Caco-2 (cell line): ENCODE results near the gene SSR3. TPM values are rescaled to one million over a fixed set of nuclear protein-coding genes. Genes with fewer than 3 reads are reported as not detected.

Source experiments
- BruUV-seq: library from RNA; stranded (reverse); fragments of 400-500 nt; replicated peaks from 2 replicates; lab custom pipeline; 2021; lab: Mats Ljungman, UMichigan
- CTCF ChIA-PET: fragments of 300-600 bp; sonication (Branson Sonifier 250); formaldehyde crosslinking; loops from one replicate; lab custom pipeline; 2022; ENCODE audit warnings: antibody characterized with exemption; lab: Charles Lee
- POLR2A ChIA-PET: fragments of 300-600 bp; sonication (Branson Sonifier 250); formaldehyde crosslinking; loops from one replicate; lab custom pipeline; 2022; ENCODE audit warnings: antibody characterized with exemption; lab: Charles Lee
- DNase-seq, 2 experiments: peaks; one replicate each; pipeline versions ENCODE4 v3.0.0 to v3.0.0-alpha.2; 2020 to 2022
- H3K27me3 ChIP-seq: replicated peaks from 2 replicates; pipeline ENCODE4 v1.6.0; 2011; ENCODE audit warnings: low read length; ENCODE audit not compliant: control insufficient read depth, insufficient read depth
- H3K36me3 ChIP-seq: 2 replicates; pipeline ENCODE4 v1.5.1; 2011; ENCODE audit warnings: low read length; ENCODE audit not compliant: control insufficient read depth, insufficient read depth
- H3K4me1 ChIP-seq: fragments of 250-450 bp; sonication (Bioruptor Pico); 2 replicates; pipeline ENCODE4 v1.5.1; 2020; ENCODE audit warnings: mild to moderate bottlenecking
- H3K4me3 ChIP-seq: 2 replicates; pipeline ENCODE4 v1.5.1; 2011; ENCODE audit warnings: low read depth, mild to moderate bottlenecking, control low read depth, low read length
- H3K9me3 ChIP-seq: fragments of 250-450 bp; sonication (Bioruptor Pico); 2 replicates; pipeline ENCODE4 v1.5.1; 2020; ENCODE audit warnings: mild to moderate bottlenecking, moderate library complexity
- H3K27ac Mint-ChIP-seq: one replicate; pipeline ENCODE4 v1.8.0; 2022; ENCODE audit warnings: mixed read lengths; ENCODE audit not compliant: unreplicated experiment
- H3K27me3 Mint-ChIP-seq: one replicate; pipeline ENCODE4 v1.8.0; 2022; ENCODE audit warnings: mixed read lengths; ENCODE audit not compliant: insufficient read depth, unreplicated experiment
- H3K36me3 Mint-ChIP-seq: one replicate; pipeline ENCODE4 v1.8.0; 2022; ENCODE audit warnings: mild to moderate bottlenecking, mixed read lengths; ENCODE audit not compliant: insufficient read depth, unreplicated experiment
- H3K4me1 Mint-ChIP-seq: one replicate; pipeline ENCODE4 v1.8.0; 2022; ENCODE audit warnings: low read depth, mixed read lengths; ENCODE audit not compliant: unreplicated experiment
- H3K4me3 Mint-ChIP-seq: one replicate; pipeline ENCODE4 v1.8.0; 2022; ENCODE audit warnings: mild to moderate bottlenecking, moderate library complexity, mixed read lengths; ENCODE audit not compliant: unreplicated experiment
- H3K9me3 Mint-ChIP-seq: one replicate; pipeline ENCODE4 v1.8.0; 2022; ENCODE audit warnings: mixed read lengths; ENCODE audit not compliant: unreplicated experiment
- CTCF ChIP-seq, 2 experiments: fragments of 200-600 bp in 1 of 2; IDR thresholded peaks; 1 replicate in 1 of 2; 2 replicates in 1 of 2; pipeline versions ENCODE4 v1.5.1 to v1.8.0; 2011 to 2022; ENCODE audit warnings: antibody characterized with exemption in 1 of 2, control low read depth in 1 of 2, inconsistent platforms in 1 of 2, low read depth in 1 of 2, low read length in 1 of 2, mild to moderate bottlenecking in 1 of 2, moderate library complexity in 1 of 2; ENCODE audit not compliant: insufficient read depth in 1 of 2, severe bottlenecking in 1 of 2, unreplicated experiment in 1 of 2
- intact Hi-C: fragments of 100-400 bp; cut with micrococcal nuclease; formaldehyde crosslinking; loops from one replicate; pipeline ENCODE4 v1.10.0; 2022; ENCODE audit not compliant: unreplicated experiment
- total RNA-seq: library from RNA; stranded (reverse); gene quantifications from 2 replicates; pipeline ENCODE4 v1.2.3, GENCODE V29; 2022

SSR3 gene
- total RNA-seq, 1 experiment from 2014 or later = 186 TPM

DNA sequence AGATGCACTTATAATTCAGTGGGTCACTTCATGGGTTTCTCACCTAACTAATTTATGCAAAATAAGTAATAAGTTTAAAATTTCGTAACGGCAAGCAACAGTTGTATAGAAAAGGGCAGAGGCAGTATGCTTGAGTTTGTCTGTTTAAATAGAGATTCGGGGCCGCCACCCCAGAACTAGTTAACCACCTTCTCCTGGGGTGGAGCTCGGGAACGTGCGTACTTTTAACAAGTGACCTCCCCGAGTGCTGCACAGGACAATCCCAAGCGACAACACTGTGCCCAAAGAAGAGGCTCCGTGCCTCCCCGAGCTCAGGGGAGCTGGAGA, 439 bp downstream of the SSR3 start:
- Mint-ChIP-seq H3K27me3 (no peaks in the 10 kb centered on the region), H3K36me3 (peaks cover 44% of the 10 kb centered on the region), H3K9me3 (no peaks in the 10 kb centered on the region), H3K4me1 (peaks cover 22% of the 10 kb centered on the region), H3K4me3 (peak overlapping the region; percentile 88), H3K27ac (peak overlapping the region; percentile 81)
- peak overlapping the region; percentile 99 for H3K4me3 ChIP-seq
- no TSS peak for BruUV-seq
- no peaks in the 10 kb centered on the region for H3K9me3 ChIP-seq
- CTCF ChIA-PET = interaction anchor here (0.6 to 3.0 kb wide), 6 partner anchors 13 to 510 kb away, joined by 3 to 10 read pairs (median 6); partner anchors contain the start of gene TIPARP
- H3K27me3 ChIP-seq = no peaks in the 10 kb centered on the region
- TF ChIP-seq CTCF (IDR thresholded peaks at IDR 0.05; ENCODE audit: insufficient read depth in 1 of 2, low read depth in 1 of 2, low read length in 1 of 2, severe bottlenecking in 1 of 2, unreplicated experiment in 1 of 2) = no peak
- POLR2A ChIA-PET = interaction anchor here (0.9 to 2.6 kb wide), 6 partner anchors 19 to 606 kb away, joined by 3 to 14 read pairs (median 9); partner anchors contain the start of genes CCNL1 and TIPARP
- H3K36me3 ChIP-seq = no peaks in the 10 kb centered on the region; the same call in 1 of the 2 replicates
- H3K4me1 ChIP-seq = peaks cover 19% of the 10 kb centered on the region; the same call in 1 of the 2 replicates
- DNase-seq = no peak
- intact Hi-C loops = no loop called here

- H3K9me3 ChIP-seq = no peaks in the 10 kb centered on the region
- no peaks in the 10 kb centered on the region for H3K27me3 Mint-ChIP-seq
- TF ChIP-seq CTCF (IDR thresholded peaks at IDR 0.05; ENCODE audit: insufficient read depth in 1 of 2, low read depth in 1 of 2, low read length in 1 of 2, severe bottlenecking in 1 of 2, unreplicated experiment in 1 of 2) = no peak
- H3K27me3 ChIP-seq = no peaks in the 10 kb centered on the region
- no peaks in the 10 kb centered on the region for H3K9me3 Mint-ChIP-seq
- CTCF ChIA-PET = interaction anchor here (1.6 to 3.0 kb wide), 2 partner anchors 19 to 74 kb away, joined by 4 to 10 read pairs; no protein-coding TSS in a partner anchor
- H3K36me3 ChIP-seq = no peaks in the 10 kb centered on the region; the same call in 1 of the 2 replicates
- H3K4me3 ChIP-seq = peak overlapping the region; percentile 99
- POLR2A ChIA-PET = interaction anchor here (0.6 to 2.6 kb wide), 3 partner anchors 19 to 120 kb away, joined by 3 to 14 read pairs (median 13); partner anchors contain the start of gene TIPARP
- H3K27ac Mint-ChIP-seq = peak overlapping the region; percentile 81
- peaks cover 22% of the 10 kb centered on the region for H3K4me1 Mint-ChIP-seq
- peaks cover 19% of the 10 kb centered on the region; the same call in 1 of the 2 replicates for H3K4me1 ChIP-seq
- peak in 1 of 2 experiments; percentile 26 for DNase-seq
- H3K4me3 Mint-ChIP-seq = peak overlapping the region; percentile 88
- H3K36me3 Mint-ChIP-seq = peaks cover 47% of the 10 kb centered on the region
- intact Hi-C loops = no loop called here
- BruUV-seq = no TSS peak
Observed at GRCh38 chr3:156553705-156554356, 1.1 kb downstream of the SSR3 start.

- ChIA-PET POLR2A (no interaction called here), CTCF (interaction anchor here (3.0 kb wide), 1 partner anchor 18 kb away, joined by 10 read pairs; no protein-coding TSS in a partner anchor)
- no peaks in the 10 kb centered on the region for H3K9me3 ChIP-seq
- Mint-ChIP-seq H3K36me3 (peaks cover 56% of the 10 kb centered on the region), H3K9me3 (no peaks in the 10 kb centered on the region), H3K4me3 (peak overlapping the region; percentile 88), H3K27ac (no peak overlapping the region), H3K27me3 (no peaks in the 10 kb centered on the region), H3K4me1 (peaks cover 22% of the 10 kb centered on the region)
- no peaks in the 10 kb centered on the region; the same call in 1 of the 2 replicates for H3K36me3 ChIP-seq
- peaks cover 19% of the 10 kb centered on the region; the same call in 1 of the 2 replicates for H3K4me1 ChIP-seq
- BruUV-seq = no TSS peak
- H3K4me3 ChIP-seq = no peak overlapping the region
- no peak for DNase-seq
- intact Hi-C loops = no loop called here
- no peak for TF ChIP-seq CTCF (IDR thresholded peaks at IDR 0.05; ENCODE audit: insufficient read depth in 1 of 2, low read depth in 1 of 2, low read length in 1 of 2, severe bottlenecking in 1 of 2, unreplicated experiment in 1 of 2)
- no peaks in the 10 kb centered on the region for H3K27me3 ChIP-seq
Observed at GRCh38 chr3:156552973-156553372, 1.9 kb downstream of the SSR3 start.
